A549 (cell line): ENCODE results near the gene COPA.

Experiments
- CHD4 ChIP-seq: fragments of 200-600 bp; sonication (generic); IDR thresholded peaks from 2 replicates; pipeline ENCODE4 v1.6.1; 2016; ENCODE audit warnings: antibody characterized with exemption, mild to moderate bottlenecking, borderline replicate concordance
- EP300 ChIP-seq, 2 experiments: fragments of >200 bp; sonication (Bioruptor Twin); formaldehyde crosslinking; IDR thresholded peaks; 2 replicates in 1 of 2; 3 replicates in 1 of 2; pipeline ENCODE4 v1.6.1; 2016 to 2017
- HOXA7 ChIP-seq: fragments of 250-450 bp; sonication (Bioruptor Pico); IDR thresholded peaks from 2 replicates; pipeline ENCODE4 v1.5.0; 2020; ENCODE audit warnings: mild to moderate bottlenecking, moderate library complexity
- JUN ChIP-seq, 2 experiments: fragments of >200 bp; sonication (Bioruptor Twin); formaldehyde crosslinking; IDR thresholded peaks; 2 replicates in 1 of 2; 3 replicates in 1 of 2; pipeline ENCODE4 v1.6.1; 2016 to 2017
- MAFK ChIP-seq: fragments of 450-650 bp; IDR thresholded peaks from 2 replicates; pipeline ENCODE4 v1.6.1; 2014; ENCODE audit not compliant: partially characterized antibody
- MYC ChIP-seq: IDR thresholded peaks from 2 replicates; pipeline ENCODE4 v1.6.1; 2012; ENCODE audit warnings: mild to moderate bottlenecking, inconsistent platforms, low read length, improper control_type of control experiment, borderline replicate concordance
- NPAS2 ChIP-seq: fragments of 250-450 bp; sonication (Bioruptor Pico); IDR thresholded peaks from 2 replicates; pipeline ENCODE4 v1.8.0; 2022; ENCODE audit warnings: mild to moderate bottlenecking, moderate library complexity, borderline replicate concordance
- POLR2A ChIP-seq: IDR thresholded peaks from 2 replicates; pipeline ENCODE4 v1.6.1; 2012; ENCODE audit warnings: mild to moderate bottlenecking, low read length
- RAD21 ChIP-seq, 2 experiments: fragments of >200 bp in 1 of 2; sonication (Bioruptor Twin) in 1 of 2; formaldehyde crosslinking in 1 of 2; IDR thresholded peaks in 1 of 2; conservative IDR thresholded peaks in 1 of 2; 2 replicates in 1 of 2; 3 replicates in 1 of 2; pipeline ENCODE4 v1.6.1; 2012 to 2018; ENCODE audit warnings: inconsistent platforms in 1 of 2
- RCOR1 ChIP-seq: fragments of 150-350 bp; IDR thresholded peaks from 2 replicates; pipeline ENCODE4 v1.6.1; 2014; ENCODE audit warnings: antibody characterized with exemption, low read length, low read depth
- SREBF2 ChIP-seq: fragments of 450-650 bp; IDR thresholded peaks from 2 replicates; pipeline ENCODE4 v1.6.1; 2014; ENCODE audit warnings: mild to moderate bottlenecking, moderate library complexity
- USF2 ChIP-seq: fragments of 450-650 bp; IDR thresholded peaks from 2 replicates; pipeline ENCODE4 v1.6.1; 2014; ENCODE audit warnings: antibody characterized with exemption
- ZNF302 ChIP-seq: fragments of 250-450 bp; sonication (Bioruptor Pico); IDR thresholded peaks from 2 replicates; pipeline ENCODE4 v1.9.0; 2021; ENCODE audit warnings: inconsistent platforms, mild to moderate bottlenecking, moderate library complexity
- TF ChIP-seq, protein P1 (sequence below): fragments of >200 bp; sonication (Bioruptor Twin); formaldehyde crosslinking; IDR thresholded peaks from 3 replicates; pipeline ENCODE4 v1.5.1; 2016

GRCh38 chr1:160291248-160292220, 51.5 kb downstream of the COPA start:
- TF ChIP-seq, protein P1, sequence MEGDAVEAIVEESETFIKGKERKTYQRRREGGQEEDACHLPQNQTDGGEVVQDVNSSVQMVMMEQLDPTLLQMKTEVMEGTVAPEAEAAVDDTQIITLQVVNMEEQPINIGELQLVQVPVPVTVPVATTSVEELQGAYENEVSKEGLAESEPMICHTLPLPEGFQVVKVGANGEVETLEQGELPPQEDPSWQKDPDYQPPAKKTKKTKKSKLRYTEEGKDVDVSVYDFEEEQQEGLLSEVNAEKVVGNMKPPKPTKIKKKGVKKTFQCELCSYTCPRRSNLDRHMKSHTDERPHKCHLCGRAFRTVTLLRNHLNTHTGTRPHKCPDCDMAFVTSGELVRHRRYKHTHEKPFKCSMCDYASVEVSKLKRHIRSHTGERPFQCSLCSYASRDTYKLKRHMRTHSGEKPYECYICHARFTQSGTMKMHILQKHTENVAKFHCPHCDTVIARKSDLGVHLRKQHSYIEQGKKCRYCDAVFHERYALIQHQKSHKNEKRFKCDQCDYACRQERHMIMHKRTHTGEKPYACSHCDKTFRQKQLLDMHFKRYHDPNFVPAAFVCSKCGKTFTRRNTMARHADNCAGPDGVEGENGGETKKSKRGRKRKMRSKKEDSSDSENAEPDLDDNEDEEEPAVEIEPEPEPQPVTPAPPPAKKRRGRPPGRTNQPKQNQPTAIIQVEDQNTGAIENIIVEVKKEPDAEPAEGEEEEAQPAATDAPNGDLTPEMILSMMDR: peak; percentile 84
- TF ChIP-seq RCOR1: no peak
- no peak for TF ChIP-seq HOXA7 (CRISPR knock-in tag)
- no peak for TF ChIP-seq POLR2A
- no peak for TF ChIP-seq USF2
- TF ChIP-seq MAFK: no peak
- TF ChIP-seq SREBF2: no peak
- no peak for TF ChIP-seq ZNF302
- TF ChIP-seq CHD4: no peak
- no peak for TF ChIP-seq NPAS2 (CRISPR knock-in tag)
- TF ChIP-seq RAD21 (conservative IDR thresholded peaks at IDR 0.05 in 1 of 2, IDR thresholded peaks at IDR 0.05 in 1 of 2): peak; percentile 51 to 56
- no peak for TF ChIP-seq MYC
- no peak for TF ChIP-seq JUN (IDR thresholded peaks at IDR 0.05)
- TF ChIP-seq EP300 (IDR thresholded peaks at IDR 0.05): no peak
